Mucosa of rectum (tissue), 2 donors: ENCODE data around the gene RREB1.

ENCODE experiments used
- H3K27ac ChIP-seq, 2 donors: one replicate each; pipeline ENCODE4 v1.7.0; 2013; ENCODE audit warnings: inconsistent platforms in 2 of 2, low read depth in 2 of 2, low read length in 2 of 2
- H3K27me3 ChIP-seq, 2 donors: one replicate each; pipeline ENCODE4 v1.7.0; 2013; ENCODE audit warnings: low read length in 2 of 2; ENCODE audit not compliant: control insufficient read depth in 2 of 2, insufficient read depth in 2 of 2
- H3K36me3 ChIP-seq, 2 donors: one replicate each; pipeline ENCODE4 v1.7.0; 2013; ENCODE audit warnings: low read length in 2 of 2; ENCODE audit not compliant: control insufficient read depth in 2 of 2, insufficient read depth in 2 of 2
- H3K4me1 ChIP-seq, 2 donors: one replicate each; pipeline ENCODE4 v1.7.0; 2013; ENCODE audit warnings: low read length in 2 of 2, mild to moderate bottlenecking in 1 of 2; ENCODE audit not compliant: control insufficient read depth in 2 of 2, insufficient read depth in 2 of 2
- H3K4me3 ChIP-seq, 2 donors: one replicate each; pipeline ENCODE4 v1.7.0; 2013; ENCODE audit warnings: low read length in 2 of 2
- H3K9ac ChIP-seq, 2 donors: one replicate each; pipeline ENCODE4 v1.7.0; 2013; ENCODE audit warnings: low read length in 2 of 2, low read depth in 1 of 2, mild to moderate bottlenecking in 1 of 2
- H3K9me3 ChIP-seq, 2 donors: one replicate each; pipeline ENCODE4 v1.7.0; 2013; ENCODE audit warnings: low read length in 2 of 2; ENCODE audit not compliant: control insufficient read depth in 2 of 2
- donor health status: healthy.
- donor health status: Normal muscosa, but diverticular disease.

Gene RREB1

DNA sequence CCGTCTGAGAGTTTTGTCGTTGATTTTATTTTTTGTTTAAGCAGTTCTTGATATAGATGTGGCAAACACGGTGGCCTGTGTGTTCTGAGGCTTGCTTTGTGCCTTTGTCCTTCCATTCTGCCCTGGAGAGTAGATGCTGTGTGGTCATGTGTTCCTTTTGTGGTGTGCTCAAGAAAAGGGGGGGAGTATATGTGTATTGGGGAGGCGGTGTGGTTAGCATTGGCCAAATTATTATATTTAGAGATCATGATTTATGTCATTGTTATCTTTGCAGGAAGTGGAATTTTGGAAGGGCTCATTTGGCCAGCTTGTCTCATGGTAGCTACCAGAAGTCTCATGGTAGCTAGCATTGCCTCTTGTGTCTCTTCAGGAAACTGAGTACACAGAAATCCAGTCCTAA is 16.4 kb downstream of the RREB1 start:
- Histone ChIP-seq H3K4me3 (no peak overlapping the region), H3K4me1 (peaks cover 11 to 13% of the 10 kb centered on the region in 2 donors), H3K9me3 (no peaks in the 10 kb centered on the region), H3K27me3 (no peaks in the 10 kb centered on the region), H3K36me3 (peaks cover 2 to 13% of the 10 kb centered on the region in 2 donors), H3K27ac (no peak overlapping the region), H3K9ac (no peak overlapping the region)

DNA sequence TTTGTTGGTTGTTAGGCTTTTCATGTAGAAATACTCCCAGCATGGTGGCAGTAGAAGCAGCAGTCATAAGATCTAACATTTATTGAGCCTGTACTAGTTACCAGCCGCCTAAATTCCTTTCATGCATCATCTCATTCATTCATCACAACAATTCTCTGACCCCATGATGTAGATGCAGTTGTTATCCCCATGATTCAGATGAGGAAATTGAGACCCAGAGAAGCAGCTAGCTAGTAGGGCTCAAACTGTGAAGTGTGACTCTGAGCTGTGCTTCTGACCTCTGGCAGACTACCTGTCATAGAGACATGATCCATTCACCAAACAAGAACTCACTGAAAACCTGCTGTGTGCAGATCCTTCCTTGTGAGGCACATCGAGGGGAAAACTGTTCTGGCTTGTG is 16.9 kb downstream of the RREB1 start:
- no peaks in the 10 kb centered on the region for H3K27me3 ChIP-seq
- peaks cover 13% of the 10 kb centered on the region in 2 donors for H3K4me1 ChIP-seq
- H3K27ac ChIP-seq = no peak overlapping the region
- H3K36me3 ChIP-seq = peaks cover 2 to 13% of the 10 kb centered on the region in 2 donors
- no peak overlapping the region for H3K4me3 ChIP-seq
- no peaks in the 10 kb centered on the region for H3K9me3 ChIP-seq
- no peak overlapping the region for H3K9ac ChIP-seq

DNA sequence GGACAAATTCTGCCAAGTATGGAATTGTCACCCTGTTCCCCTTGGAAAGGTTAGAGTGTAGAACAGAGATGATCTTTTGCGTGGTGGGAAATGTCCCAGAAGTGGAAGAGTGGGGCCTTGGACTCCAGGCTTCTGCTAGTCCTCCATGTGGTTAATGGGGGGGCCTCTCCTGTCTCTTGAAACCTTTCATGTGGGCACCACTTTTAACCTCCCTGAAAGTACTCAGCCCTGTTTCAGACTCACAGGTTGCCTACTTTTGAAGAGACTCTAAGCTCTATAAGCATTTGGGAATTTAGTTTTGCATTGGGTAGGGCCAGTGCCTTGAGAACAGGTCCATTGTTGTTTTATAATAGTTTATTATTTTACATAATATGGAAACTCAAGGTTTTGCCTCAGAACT is 17.5 kb downstream of the RREB1 start:
- Histone ChIP-seq H3K4me3 (no peak overlapping the region), H3K36me3 (peaks cover 2 to 13% of the 10 kb centered on the region in 2 donors), H3K27me3 (no peaks in the 10 kb centered on the region), H3K4me1 (peaks cover 17 to 18% of the 10 kb centered on the region in 2 donors), H3K9me3 (no peaks in the 10 kb centered on the region), H3K27ac (no peak overlapping the region), H3K9ac (no peak overlapping the region)

DNA sequence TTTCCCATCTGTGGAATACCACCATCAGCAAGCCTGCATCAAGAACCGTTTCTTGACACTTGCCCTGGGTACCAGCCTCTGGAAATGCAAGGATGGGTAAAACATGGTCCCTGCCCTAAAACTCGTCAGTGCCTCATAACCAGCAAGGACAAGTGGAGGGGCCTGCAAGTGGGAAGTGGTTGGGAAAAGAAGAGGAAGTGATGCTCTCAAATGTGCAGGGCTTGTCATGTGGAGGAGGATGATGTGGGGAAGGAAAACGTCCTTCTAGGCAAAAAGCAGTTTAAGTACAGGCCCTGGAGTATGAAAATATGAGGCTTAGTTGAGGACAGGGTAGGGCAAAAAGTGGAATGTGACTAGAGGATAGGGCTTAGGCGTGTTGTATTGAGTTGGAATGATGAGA is 19.0 kb downstream of the RREB1 start:
- H3K27me3 ChIP-seq = no peaks in the 10 kb centered on the region
- H3K9me3 ChIP-seq = no peaks in the 10 kb centered on the region
- no peak overlapping the region for H3K9ac ChIP-seq
- no peak overlapping the region for H3K4me3 ChIP-seq
- H3K36me3 ChIP-seq = peaks cover 2 to 13% of the 10 kb centered on the region in 2 donors
- no peak overlapping the region for H3K27ac ChIP-seq
- H3K4me1 ChIP-seq = peaks cover 17 to 18% of the 10 kb centered on the region in 2 donors

DNA sequence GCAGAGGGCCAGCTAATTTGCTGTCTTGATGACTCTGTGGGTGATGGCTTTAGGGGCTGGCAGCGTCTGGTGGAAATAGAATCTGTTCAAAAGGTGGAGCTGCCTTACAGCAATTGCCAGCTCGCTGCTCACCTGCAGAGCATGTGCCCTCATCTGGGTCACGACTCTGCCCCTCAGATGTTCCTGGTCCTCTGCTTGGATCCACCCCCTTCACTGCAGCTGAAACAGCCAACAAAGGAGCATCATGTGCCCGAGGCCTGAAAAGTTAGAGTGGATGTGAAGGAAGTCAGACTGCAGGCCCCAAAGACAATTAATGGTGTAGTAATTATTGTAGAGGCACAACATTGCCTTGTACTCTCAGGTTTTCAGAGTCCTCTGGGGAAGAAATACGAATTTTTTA is 19.9 kb downstream of the RREB1 start:
- no peaks in the 10 kb centered on the region for H3K27me3 ChIP-seq
- peaks cover 2 to 12% of the 10 kb centered on the region in 2 donors for H3K36me3 ChIP-seq
- H3K4me1 ChIP-seq = peaks cover 17 to 18% of the 10 kb centered on the region in 2 donors
- H3K9me3 ChIP-seq = no peaks in the 10 kb centered on the region
- no peak overlapping the region for H3K9ac ChIP-seq
- no peak overlapping the region for H3K27ac ChIP-seq
- H3K4me3 ChIP-seq = no peak overlapping the region

DNA sequence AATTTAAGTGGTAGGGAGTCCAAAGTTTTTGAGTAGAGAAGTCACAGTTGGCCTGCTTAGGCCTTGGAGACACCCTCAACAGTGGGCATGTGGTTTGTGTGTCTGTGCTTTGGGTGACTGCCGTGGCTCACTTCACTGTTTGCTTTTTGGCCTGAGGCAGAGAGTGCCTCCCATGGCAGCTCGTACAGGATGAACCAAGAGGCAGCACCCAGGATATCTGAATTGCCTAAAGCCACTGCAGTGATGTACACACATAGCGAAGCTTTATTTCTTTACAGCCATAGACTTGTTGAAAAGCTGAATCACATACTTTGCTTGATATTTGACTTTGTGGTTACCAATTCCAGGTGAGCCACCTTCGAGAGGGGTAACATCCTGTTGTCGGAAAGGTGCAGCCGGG is 21.6 kb downstream of the RREB1 start:
- H3K4me3 ChIP-seq = no peak overlapping the region
- no peaks in the 10 kb centered on the region for H3K9me3 ChIP-seq
- H3K36me3 ChIP-seq = peaks cover 0 to 10% of the 10 kb centered on the region in 2 donors
- peaks cover 20 to 22% of the 10 kb centered on the region in 2 donors for H3K4me1 ChIP-seq
- no peak overlapping the region for H3K9ac ChIP-seq
- H3K27ac ChIP-seq = peak overlapping the region; percentile 11 to 14
- H3K27me3 ChIP-seq = no peaks in the 10 kb centered on the region

DNA sequence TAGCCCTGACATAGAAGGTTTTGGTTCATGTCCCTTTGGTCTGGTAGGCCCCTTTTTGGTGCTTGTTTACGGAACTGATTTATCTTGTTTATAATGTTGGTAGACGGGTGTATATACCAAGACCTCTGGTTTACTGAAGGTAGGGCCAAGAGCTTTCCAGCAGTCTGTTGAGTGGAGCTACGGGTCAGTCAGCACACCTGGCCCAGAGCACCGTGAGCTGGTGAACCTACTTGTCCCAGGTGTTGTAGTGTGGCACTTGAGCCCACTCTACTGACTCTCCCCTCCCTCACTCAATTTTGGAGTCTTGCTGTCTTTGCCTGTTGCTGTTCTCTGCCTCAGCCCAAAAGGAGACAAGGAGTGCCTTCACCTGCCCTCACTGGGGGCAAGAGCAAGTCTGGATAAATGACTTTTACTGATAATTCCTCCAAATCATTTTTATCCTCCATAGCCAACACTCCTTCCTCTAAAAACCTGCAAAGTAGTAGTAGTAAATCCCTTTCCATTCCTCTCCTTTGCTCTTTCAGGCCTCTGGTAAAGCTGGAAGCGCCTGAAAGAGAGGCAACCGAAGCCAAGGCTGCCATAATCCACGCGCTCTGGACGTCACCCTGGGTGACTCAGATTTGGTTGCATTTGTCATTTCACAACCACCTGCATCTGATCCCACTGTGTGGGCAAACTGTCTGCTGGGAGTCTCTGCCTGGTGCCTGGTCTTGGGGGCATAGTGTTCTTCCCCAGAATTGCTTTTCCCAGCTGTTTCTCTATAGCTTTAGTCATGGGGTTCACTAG is 22.2 kb downstream of the RREB1 start:
- peaks cover 20 to 22% of the 10 kb centered on the region in 2 donors for H3K4me1 ChIP-seq

DNA sequence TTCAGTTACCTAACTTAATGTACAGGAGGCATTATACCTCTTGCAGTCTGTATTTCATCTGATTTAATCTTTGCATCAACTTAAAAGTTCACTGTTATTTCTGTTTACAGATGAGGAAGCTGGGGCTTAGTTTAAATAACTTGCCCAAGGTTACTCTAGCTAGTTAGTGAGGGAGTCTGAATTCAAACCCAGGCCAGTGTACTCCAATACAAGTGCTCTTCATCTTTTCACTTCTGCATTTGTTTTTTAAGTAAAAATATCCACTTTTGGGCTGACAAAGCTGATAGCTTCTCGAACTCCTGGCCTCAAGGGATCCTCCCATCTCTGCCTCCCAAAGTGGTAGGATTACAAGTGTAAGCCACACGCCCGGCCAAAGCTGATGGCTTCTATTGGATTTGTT is 23.6 kb downstream of the RREB1 start:
- Histone ChIP-seq H3K36me3 (peaks cover 0 to 7% of the 10 kb centered on the region in 2 donors), H3K27me3 (no peaks in the 10 kb centered on the region), H3K4me3 (no peak overlapping the region), H3K9me3 (no peaks in the 10 kb centered on the region), H3K4me1 (peaks cover 23 to 27% of the 10 kb centered on the region in 2 donors), H3K27ac (no peak overlapping the region), H3K9ac (no peak overlapping the region)

More for the DNA sequence above, 22.2 kb downstream of the RREB1 start:
- Histone ChIP-seq H3K4me3 (no peak overlapping the region), H3K9ac (no peak overlapping the region), H3K9me3 (no peaks in the 10 kb centered on the region), H3K27me3 (no peaks in the 10 kb centered on the region), H3K27ac (peak overlapping the region in 1 of 2 donors; percentile 11), H3K36me3 (peaks cover 0 to 7% of the 10 kb centered on the region in 2 donors)

DNA sequence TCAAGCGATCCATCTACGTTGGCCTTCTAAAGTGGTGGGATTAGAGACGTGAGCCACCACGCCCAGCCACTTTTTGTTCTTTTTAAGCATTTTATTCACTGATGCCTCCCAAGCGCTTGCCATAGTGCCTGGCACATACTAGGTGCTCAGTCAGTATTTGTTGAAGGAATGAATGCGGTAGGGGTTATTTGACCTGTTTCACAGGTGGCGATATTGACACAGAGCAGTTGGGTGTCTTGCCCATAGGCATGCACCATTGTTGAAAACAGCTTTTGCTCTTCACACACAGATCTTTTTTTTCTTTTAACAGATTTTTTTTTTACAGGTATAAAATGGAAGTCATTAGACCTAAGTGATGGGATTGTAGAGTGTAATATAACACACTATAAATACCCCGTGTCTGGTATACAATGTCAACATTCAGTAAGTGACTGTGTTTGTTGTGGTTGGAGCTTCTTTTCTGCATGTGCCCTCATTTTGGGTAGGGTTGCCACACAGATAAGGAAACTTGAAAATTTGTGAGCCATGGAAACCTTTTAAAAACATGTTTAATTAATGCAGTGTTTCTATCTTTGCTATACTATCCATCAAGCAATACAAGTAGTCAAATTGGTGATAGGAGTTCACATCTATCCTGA is 24.8 kb downstream of the RREB1 start:
- Histone ChIP-seq H3K4me3 (no peak overlapping the region), H3K36me3 (peaks cover 0 to 3% of the 10 kb centered on the region in 2 donors), H3K27me3 (no peaks in the 10 kb centered on the region), H3K27ac (no peak overlapping the region), H3K4me1 (peaks cover 33 to 34% of the 10 kb centered on the region in 2 donors), H3K9ac (no peak overlapping the region), H3K9me3 (no peaks in the 10 kb centered on the region)

DNA sequence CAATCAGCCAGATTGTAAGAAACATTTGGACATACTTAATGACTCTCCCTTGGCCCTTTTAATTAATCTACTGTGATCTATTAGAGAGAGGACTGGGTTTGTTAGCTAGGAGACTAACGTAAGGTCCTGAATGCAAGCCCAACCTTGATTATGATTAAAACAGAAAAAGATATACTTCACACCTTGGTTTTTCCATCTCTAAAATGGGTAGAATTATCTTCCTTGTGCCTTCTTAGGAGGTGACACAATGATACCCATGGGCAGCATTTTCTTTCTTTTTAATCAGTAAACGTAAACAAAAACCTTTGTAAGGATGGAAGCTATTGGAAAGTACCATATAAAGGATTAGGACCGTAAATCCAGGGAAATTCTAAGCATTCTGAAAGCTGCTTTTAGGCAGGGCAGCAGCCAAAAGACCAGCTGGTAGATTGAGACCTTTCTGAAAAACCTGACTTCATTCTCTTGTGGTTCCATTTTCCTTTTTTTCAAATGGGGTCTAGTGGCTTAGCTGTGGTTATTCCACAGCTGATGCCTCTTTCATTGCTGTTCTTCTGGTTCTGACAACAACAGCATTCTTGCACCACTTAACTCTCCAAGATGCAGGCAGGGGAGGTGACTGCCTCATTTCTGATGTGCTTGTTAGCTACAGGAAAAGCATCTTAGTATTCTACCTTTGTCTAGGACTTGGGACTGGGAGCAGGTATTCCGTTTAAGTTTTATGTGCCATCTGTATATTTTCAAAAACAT is 27.4 kb downstream of the RREB1 start:
- no peak overlapping the region for H3K9ac ChIP-seq
- H3K9me3 ChIP-seq = no peaks in the 10 kb centered on the region
- H3K36me3 ChIP-seq = no peaks in the 10 kb centered on the region
- peak overlapping the region; percentile 16 to 17 for H3K27ac ChIP-seq
- H3K4me1 ChIP-seq = peaks cover 40 to 41% of the 10 kb centered on the region in 2 donors
- H3K27me3 ChIP-seq = no peaks in the 10 kb centered on the region
- no peak overlapping the region for H3K4me3 ChIP-seq
